ENCODE data around the gene KRTAP2-3.
"Not testable (repeated sequence)": the region's sequence is repeated elsewhere in the genome, so short reads cannot be mapped to it uniquely, and the experiment has no call there.

DNA sequence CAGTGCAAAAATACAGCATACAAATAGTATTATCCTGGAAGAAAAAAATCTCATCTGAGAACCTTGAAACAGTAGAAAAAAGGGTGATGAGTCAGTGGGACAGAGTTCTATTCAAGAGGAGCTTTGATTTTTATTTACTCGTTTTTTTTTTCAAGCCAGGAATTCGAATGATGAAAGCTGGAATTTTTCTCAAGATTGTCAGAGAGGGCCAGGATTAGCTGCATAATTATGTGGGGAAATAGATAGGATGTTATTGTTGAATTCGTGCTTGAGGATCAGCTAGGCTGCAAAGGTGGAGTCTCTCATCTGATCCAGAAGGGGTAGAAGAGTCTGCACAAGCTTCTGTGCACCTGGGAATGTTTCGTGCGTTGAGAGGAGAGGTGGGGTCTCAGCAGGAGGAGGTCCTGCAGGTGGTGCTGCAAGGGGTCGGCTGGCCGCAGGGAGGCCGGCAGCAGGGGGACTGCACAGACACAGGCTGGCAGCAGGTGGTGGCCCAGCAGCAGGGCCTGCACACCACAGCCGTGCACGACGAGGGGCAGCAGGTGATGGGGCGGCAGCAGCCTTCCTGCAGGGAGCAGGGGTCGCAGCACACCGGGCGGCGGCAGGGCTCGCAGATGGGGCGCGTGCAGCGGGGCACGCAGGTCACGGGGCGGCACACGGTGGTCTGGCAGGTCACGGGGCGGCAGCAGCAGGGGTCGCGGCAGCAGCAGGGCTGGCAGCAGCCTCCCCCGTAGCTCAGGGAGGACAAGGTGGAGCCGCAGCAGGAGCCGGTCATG is 450 bp downstream of the KRTAP2-3 start:
- TF ChIP-seq POLR2A (IDR thresholded peaks at IDR 0.05; ENCODE audit: low read length); GATA1 (IDR thresholded peaks at IDR 0.05; ENCODE audit: low read depth, low read length): not testable (repeated sequence)
